ENCODE results near the gene TPI1.
A peak's percentile ranks its signal among the peaks of the same experiment; 100 is the strongest.
"Not testable (repeated sequence)": the region's sequence is repeated elsewhere in the genome, so short reads cannot be mapped to it uniquely, and the experiment has no call there.

The TPI1 gene

DNA sequence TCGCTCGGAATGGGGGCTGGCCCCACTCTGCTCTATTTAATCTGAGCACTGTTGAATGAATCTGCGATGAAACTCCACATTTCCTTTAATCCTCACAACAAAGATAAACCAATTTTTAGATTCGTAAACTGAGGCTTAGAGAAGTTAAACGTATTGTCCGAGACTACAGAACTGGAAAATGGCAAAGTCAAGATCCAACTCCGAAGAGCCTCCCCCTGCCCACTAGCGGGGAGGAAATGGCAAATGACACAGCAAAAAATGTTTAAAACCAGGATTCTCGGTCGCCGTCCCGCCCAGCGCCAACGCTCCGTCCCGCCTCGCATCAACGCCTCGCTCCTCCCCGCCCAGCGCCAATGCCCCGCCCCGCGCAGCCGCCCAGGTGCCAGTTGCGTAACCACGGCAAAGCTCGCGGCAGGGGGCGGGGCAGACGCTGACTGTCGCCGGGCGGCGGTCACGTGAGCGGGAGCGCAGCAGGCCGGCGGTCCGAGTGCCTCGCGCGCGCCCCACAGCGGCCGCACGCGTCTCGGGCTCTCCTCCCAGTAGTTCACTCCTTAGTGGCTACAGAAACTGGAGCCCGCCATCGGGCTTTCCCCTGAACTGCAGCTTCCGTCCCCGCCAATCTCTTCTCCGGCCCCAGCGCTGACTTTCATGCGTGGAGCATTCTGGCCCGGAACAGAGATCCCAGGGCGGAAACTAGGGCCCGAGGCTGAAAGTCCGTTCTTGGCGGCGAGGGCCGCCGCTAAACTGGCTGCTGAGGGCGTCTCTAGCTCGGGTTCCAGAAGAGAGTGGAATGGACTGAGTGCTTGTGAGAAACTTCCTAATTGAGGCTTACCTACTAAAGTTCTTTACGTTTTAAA, 23.7 kb downstream of the TPI1 start:
- H3K4me3 ChIP-seq (ENCODE audit: low read depth, low read length) = peak overlapping the region; percentile 93
- TF ChIP-seq, protein P1, sequence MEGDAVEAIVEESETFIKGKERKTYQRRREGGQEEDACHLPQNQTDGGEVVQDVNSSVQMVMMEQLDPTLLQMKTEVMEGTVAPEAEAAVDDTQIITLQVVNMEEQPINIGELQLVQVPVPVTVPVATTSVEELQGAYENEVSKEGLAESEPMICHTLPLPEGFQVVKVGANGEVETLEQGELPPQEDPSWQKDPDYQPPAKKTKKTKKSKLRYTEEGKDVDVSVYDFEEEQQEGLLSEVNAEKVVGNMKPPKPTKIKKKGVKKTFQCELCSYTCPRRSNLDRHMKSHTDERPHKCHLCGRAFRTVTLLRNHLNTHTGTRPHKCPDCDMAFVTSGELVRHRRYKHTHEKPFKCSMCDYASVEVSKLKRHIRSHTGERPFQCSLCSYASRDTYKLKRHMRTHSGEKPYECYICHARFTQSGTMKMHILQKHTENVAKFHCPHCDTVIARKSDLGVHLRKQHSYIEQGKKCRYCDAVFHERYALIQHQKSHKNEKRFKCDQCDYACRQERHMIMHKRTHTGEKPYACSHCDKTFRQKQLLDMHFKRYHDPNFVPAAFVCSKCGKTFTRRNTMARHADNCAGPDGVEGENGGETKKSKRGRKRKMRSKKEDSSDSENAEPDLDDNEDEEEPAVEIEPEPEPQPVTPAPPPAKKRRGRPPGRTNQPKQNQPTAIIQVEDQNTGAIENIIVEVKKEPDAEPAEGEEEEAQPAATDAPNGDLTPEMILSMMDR (IDR thresholded peaks at IDR 0.05; ENCODE audit: insufficient read depth, low read depth, low read length, missing control alignments) = peak; percentile 77
- DNase-seq (ENCODE audit: low read depth) = peak; percentile 99

DNA sequence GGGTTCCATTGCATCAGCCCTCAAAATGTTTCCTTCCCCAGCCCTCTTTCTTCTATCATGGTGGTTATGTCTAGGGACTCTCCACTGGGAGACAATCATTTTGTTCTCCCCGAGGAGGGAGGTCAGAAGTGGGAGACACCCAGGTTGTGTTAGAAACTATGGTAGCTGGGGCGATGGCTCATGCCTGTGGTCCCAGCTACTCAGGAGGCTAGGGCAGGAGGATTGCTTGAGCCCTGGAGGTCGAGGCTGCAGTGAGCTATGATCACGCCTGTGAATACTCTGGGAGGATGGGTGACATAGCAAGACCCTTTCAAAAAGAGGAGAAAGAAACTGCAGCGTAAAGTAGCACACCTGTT, 24.3 kb downstream of the TPI1 start:
- no peak for DNase-seq (ENCODE audit: low read depth)
- peak overlapping the region; percentile 93 for H3K4me3 ChIP-seq (ENCODE audit: low read depth, low read length)
- TF ChIP-seq, protein P1 (IDR thresholded peaks at IDR 0.05; ENCODE audit: insufficient read depth, low read depth, low read length, missing control alignments) = no peak

DNA sequence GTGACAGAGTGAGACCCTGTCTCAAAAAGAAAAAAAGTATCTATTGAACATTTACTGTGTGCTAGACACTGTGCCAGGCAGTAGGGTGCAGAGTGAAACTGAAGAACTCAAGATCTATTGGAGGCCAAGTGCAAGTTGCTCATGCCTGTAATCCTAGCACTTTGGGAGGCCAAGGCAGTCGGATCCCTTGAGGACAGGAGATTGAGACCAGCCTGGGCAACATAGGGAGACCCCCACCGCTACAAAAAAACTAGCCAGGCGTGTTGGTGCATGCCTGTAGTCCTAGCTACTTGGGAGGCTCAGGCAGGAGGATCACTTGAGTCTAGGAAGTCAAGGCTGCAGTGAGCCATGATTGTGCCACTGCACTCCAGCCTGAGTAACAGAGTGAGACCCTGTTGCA, 25.4 kb downstream of the TPI1 start:
- H3K4me3 ChIP-seq (ENCODE audit: low read depth, low read length); DNase-seq (ENCODE audit: low read depth): not testable (repeated sequence)

DNA sequence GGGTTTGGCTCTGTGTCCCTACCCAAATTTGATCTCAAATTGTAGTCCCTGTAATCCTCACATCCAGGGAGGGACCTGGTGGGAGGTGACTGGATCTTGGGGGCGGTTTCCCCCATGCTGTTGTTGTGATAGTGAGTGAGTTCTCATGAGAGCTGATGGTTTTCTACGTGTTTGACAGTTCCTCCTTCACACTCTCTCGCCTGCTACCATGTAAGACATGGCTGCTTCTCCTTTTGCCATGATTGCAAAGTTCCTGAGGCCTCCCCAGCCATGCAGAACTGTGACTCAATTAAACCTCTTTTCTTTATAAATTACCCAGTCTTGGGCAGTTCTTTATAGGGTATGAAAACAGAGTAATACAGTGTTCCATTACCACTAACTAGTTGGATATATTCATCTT, 27.0 kb downstream of the TPI1 start:
- TF ChIP-seq, protein P1 (IDR thresholded peaks at IDR 0.05; ENCODE audit: insufficient read depth, low read depth, low read length, missing control alignments) = no peak
- no peak for DNase-seq (ENCODE audit: low read depth)
- H3K4me3 ChIP-seq (ENCODE audit: low read depth, low read length) = no peak overlapping the region

DNA sequence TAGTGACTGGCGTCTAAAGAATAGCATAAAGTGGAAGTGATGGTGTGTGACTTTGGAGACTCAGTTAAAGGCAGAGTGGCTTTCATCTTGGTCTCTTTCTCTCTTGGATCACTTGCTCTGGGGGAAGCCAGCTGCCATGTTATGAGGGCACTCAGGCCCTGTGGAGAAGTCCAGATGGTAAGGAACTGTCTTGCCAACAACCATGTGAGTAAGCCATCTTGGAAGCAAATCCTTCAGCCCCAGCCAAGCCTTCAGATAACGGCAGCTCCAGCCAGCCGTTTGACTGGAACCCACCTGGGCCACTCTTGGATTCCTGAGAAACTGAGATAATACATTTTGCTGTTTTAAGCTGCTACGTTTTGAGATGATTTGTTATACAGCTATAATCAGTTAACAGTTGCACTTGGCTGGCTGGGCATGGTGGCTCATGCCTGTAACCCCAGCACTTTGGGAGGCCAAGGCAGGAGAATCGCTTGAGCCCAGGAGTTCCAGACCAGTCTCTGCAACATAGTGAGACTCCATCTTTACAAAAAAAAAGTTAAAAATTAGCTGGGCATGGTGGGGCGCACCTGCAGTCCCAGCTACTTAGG, 29.6 kb downstream of the TPI1 start:
- TF ChIP-seq, protein P1 (IDR thresholded peaks at IDR 0.05; ENCODE audit: insufficient read depth, low read depth, low read length, missing control alignments) = no peak
- no peak for DNase-seq (ENCODE audit: low read depth)
- no peak overlapping the region for H3K4me3 ChIP-seq (ENCODE audit: low read depth, low read length)

DNA sequence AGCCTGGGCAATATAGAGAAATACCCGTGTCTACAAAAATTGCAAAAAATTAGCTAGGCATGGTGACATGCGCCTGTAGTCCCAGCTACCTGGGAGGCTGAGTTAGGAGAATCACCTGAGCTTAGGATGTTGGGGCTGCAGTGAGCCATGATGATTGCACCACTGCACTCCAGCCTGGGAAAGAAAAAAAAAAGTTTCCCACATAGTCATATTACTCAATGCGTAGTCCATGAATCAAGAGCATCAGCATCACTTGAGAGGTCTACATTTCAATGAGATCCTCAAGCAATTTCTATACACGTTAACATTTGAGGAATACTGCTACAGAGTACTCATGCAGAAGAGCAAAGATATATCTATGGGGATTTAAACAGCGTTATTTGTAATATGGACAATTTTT, 32.1 kb downstream of the TPI1 start:
- no peak for DNase-seq (ENCODE audit: low read depth)

DNA sequence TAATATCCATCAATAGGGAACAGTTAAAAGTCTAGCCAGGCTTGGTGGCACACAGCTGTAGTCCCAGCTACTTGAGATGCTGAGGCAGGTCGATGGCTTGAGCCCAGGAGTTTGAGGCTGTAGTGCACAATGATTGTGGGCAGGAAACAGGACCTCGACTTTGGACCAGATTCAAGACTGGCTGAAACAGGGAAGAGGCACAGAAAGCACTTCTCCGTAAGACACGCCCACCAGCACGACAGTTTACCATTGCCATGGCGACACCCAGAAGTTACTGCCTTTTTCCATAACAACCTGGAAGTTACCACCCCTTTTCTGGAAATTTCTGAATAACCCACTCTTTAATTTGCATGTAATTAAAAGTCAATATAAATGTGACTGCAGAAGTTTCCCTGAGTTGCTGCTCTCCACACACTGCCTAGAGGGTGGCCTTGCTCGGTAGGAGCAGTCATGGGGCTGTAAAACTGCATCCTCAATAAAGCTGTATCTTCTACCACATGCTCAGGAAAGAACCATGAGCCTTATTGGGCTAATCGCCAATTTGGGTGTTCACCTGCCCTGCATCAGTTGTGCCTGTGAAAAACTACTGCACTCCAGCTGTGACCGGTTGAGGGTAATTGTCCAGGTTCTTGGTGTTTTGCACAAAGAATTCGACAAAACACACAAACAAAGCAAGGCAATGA, 32.6 kb downstream of the TPI1 start:
- no peak for DNase-seq (ENCODE audit: low read depth)

More for the DNA sequence above, 32.1 kb downstream of the TPI1 start:
- no peak overlapping the region for H3K4me3 ChIP-seq (ENCODE audit: low read depth, low read length)
- TF ChIP-seq, protein P1 (IDR thresholded peaks at IDR 0.05; ENCODE audit: insufficient read depth, low read depth, low read length, missing control alignments) = no peak

More for the DNA sequence above, 32.6 kb downstream of the TPI1 start:
- TF ChIP-seq, protein P1 (IDR thresholded peaks at IDR 0.05; ENCODE audit: insufficient read depth, low read depth, low read length, missing control alignments) = no peak
- H3K4me3 ChIP-seq (ENCODE audit: low read depth, low read length) = no peak overlapping the region
